DND-41 (cell line): ENCODE results near the gene CTSW.
"Not testable (repeated sequence)": the region's sequence is repeated elsewhere in the genome, so short reads cannot be mapped to it uniquely, and the experiment has no call there.

ENCODE experiments used
- EZH2 ChIP-seq: IDR thresholded peaks from 3 replicates; pipeline ENCODE4 v1.6.1; 2012; ENCODE audit warnings: borderline replicate concordance, low read depth, mild to moderate bottlenecking, moderate library complexity, low read length, inconsistent platforms; ENCODE audit not compliant: severe bottlenecking
- TF ChIP-seq, protein P1 (sequence below): IDR thresholded peaks from 2 replicates; pipeline ENCODE4 v1.5.1; 2012; ENCODE audit warnings: borderline replicate concordance, low read length, moderate library complexity, mild to moderate bottlenecking; ENCODE audit not compliant: poor library complexity, severe bottlenecking; ENCODE audit errors: extremely low read depth

DNA sequence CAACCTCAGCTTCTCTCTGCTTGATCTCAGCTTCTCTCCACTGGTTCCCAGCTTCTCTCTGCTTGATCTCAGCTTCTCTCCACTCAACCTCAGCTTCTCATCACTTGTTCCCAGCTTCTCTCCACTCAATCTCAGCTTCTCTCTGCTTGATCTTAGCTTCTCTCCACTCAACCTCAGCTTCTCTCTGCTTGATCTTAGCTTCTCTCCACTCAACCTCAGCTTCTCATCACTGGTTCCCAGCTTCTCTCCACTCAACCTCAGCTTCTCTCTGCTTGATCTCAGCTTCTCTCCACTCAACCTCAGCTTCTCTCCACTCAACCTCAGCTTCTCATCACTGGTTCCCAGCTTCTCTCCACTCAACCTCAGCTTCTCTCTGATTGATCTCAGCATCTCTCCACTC is 47.4 kb upstream of the CTSW start:
- TF ChIP-seq, protein P1, sequence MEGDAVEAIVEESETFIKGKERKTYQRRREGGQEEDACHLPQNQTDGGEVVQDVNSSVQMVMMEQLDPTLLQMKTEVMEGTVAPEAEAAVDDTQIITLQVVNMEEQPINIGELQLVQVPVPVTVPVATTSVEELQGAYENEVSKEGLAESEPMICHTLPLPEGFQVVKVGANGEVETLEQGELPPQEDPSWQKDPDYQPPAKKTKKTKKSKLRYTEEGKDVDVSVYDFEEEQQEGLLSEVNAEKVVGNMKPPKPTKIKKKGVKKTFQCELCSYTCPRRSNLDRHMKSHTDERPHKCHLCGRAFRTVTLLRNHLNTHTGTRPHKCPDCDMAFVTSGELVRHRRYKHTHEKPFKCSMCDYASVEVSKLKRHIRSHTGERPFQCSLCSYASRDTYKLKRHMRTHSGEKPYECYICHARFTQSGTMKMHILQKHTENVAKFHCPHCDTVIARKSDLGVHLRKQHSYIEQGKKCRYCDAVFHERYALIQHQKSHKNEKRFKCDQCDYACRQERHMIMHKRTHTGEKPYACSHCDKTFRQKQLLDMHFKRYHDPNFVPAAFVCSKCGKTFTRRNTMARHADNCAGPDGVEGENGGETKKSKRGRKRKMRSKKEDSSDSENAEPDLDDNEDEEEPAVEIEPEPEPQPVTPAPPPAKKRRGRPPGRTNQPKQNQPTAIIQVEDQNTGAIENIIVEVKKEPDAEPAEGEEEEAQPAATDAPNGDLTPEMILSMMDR, result not testable (repeated sequence)
- not testable (repeated sequence) for TF ChIP-seq EZH2
